Measurements from ENCODE around the gene LYPD6.
A peak's percentile ranks its signal among the peaks of the same experiment; 100 is the strongest.

LYPD6 gene

GRCh38 chr2:149364839-149365238 lies 34.5 kb downstream of the LYPD6 start:
- TF ChIP-seq CTCF (IDR thresholded peaks at IDR 0.05): no peak
- Histone ChIP-seq H3K9me3 (ENCODE audit: control insufficient read depth, low read length) (no peaks in the 10 kb centered on the region), H3K4me3 (ENCODE audit: low read depth, low read length) (no peak overlapping the region), H3K27me3 (ENCODE audit: control insufficient read depth, insufficient read depth, low read length) (no peaks in the 10 kb centered on the region), H2AFZ (no peak overlapping the region), H3K79me2 (no peaks in the 10 kb centered on the region), H3K36me3 (ENCODE audit: control insufficient read depth, insufficient read depth, low read length) (no peaks in the 10 kb centered on the region), H3K4me2 (ENCODE audit: low read length) (no peak overlapping the region), H3K9ac (no peak overlapping the region), H3K4me1 (peaks cover 14% of the 10 kb centered on the region), H3K27ac (no peak overlapping the region)

GRCh38 chr2:149365931-149366583 lies 35.7 kb downstream of the LYPD6 start:
- Histone ChIP-seq H3K4me2 (ENCODE audit: low read length) (peak overlapping the region; percentile 27), H3K79me2 (no peaks in the 10 kb centered on the region), H3K27ac (peak overlapping the region; percentile 3), H3K4me3 (ENCODE audit: low read depth, low read length) (no peak overlapping the region), H3K27me3 (ENCODE audit: control insufficient read depth, insufficient read depth, low read length) (no peaks in the 10 kb centered on the region), H3K4me1 (peaks cover 14% of the 10 kb centered on the region), H3K36me3 (ENCODE audit: control insufficient read depth, insufficient read depth, low read length) (no peaks in the 10 kb centered on the region), H3K9ac (no peak overlapping the region), H3K9me3 (ENCODE audit: control insufficient read depth, low read length) (no peaks in the 10 kb centered on the region), H2AFZ (peak overlapping the region; percentile 43)
- no peak for TF ChIP-seq CTCF (IDR thresholded peaks at IDR 0.05)

GRCh38 chr2:149370061-149370775 lies 39.8 kb downstream of the LYPD6 start:
- Histone ChIP-seq H3K4me2 (ENCODE audit: low read length) (no peak overlapping the region), H3K4me1 (peaks cover 8% of the 10 kb centered on the region), H3K27ac (no peak overlapping the region), H2AFZ (no peak overlapping the region), H3K4me3 (ENCODE audit: low read depth, low read length) (no peak overlapping the region), H3K36me3 (ENCODE audit: control insufficient read depth, insufficient read depth, low read length) (no peaks in the 10 kb centered on the region), H3K79me2 (no peaks in the 10 kb centered on the region), H3K9me3 (ENCODE audit: control insufficient read depth, low read length) (no peaks in the 10 kb centered on the region), H3K27me3 (ENCODE audit: control insufficient read depth, insufficient read depth, low read length) (no peaks in the 10 kb centered on the region), H3K9ac (no peak overlapping the region)
- no peak for TF ChIP-seq CTCF (IDR thresholded peaks at IDR 0.05)

- Histone ChIP-seq H2AFZ (no peak overlapping the region), H3K4me3 (ENCODE audit: low read depth, low read length) (no peak overlapping the region), H3K9ac (no peak overlapping the region), H3K4me1 (no peaks in the 10 kb centered on the region), H3K9me3 (ENCODE audit: control insufficient read depth, low read length) (no peaks in the 10 kb centered on the region), H3K36me3 (ENCODE audit: control insufficient read depth, insufficient read depth, low read length) (no peaks in the 10 kb centered on the region), H3K27ac (no peak overlapping the region), H3K4me2 (ENCODE audit: low read length) (no peak overlapping the region), H3K27me3 (ENCODE audit: control insufficient read depth, insufficient read depth, low read length) (no peaks in the 10 kb centered on the region), H3K79me2 (no peaks in the 10 kb centered on the region)
- TF ChIP-seq CTCF (IDR thresholded peaks at IDR 0.05): no peak
Measured at GRCh38 chr2:149371476-149371875, 41.1 kb downstream of the LYPD6 start.
